SKM-1 (cell line): Measurements from ENCODE around the gene BFSP2.
A peak's percentile ranks its signal among the peaks of the same experiment; 100 is the strongest.
"Not testable (repeated sequence)": the region's sequence is repeated elsewhere in the genome, so short reads cannot be mapped to it uniquely, and the experiment has no call there.

ENCODE experiments used
- DNase-seq: peaks from one replicate; lab custom pipeline; 2025; ENCODE audit not compliant: unreplicated experiment; lab: John Stamatoyannopoulos, UW

The BFSP2 gene

GRCh38 chr3:133512416-133513089, 112.7 kb downstream of the BFSP2 start:
- no peak for DNase-seq

GRCh38 chr3:133514418-133514817, 114.6 kb downstream of the BFSP2 start:
- no peak for DNase-seq

GRCh38 chr3:133515127-133515526, 115.3 kb downstream of the BFSP2 start:
- DNase-seq, result no peak

GRCh38 chr3:133520286-133520685, 120.4 kb downstream of the BFSP2 start:
- DNase-seq, result no peak

GRCh38 chr3:133520938-133521337, 121.1 kb downstream of the BFSP2 start:
- not testable (repeated sequence) for DNase-seq

- DNase-seq, result no peak
Measured at GRCh38 chr3:133521946-133522345, 122.1 kb downstream of the BFSP2 start.

GRCh38 chr3:133523758-133524157, 123.9 kb downstream of the BFSP2 start:
- DNase-seq, result peak; percentile 24
